Choroid plexus epithelial cell (primary cell): ENCODE data around the gene ACTN2.

Experiments used
- DNase-seq: peaks from one replicate; pipeline ENCODE4 v3.0.0-alpha.2; 2010; ENCODE audit warnings: low read depth
- H3K4me3 ChIP-seq: 2 replicates; pipeline ENCODE4 v1.5.1; 2011; ENCODE audit warnings: low read depth, mild to moderate bottlenecking, control low read depth, low read length, moderate library complexity
- CTCF ChIP-seq: conservative IDR thresholded peaks from 2 replicates; pipeline ENCODE4 v1.5.1; 2011; ENCODE audit warnings: low read depth, mild to moderate bottlenecking, control low read depth, inconsistent platforms, low read length, moderate library complexity

Gene ACTN2

GRCh38 chr1:236779312-236779711, 93.0 kb downstream of the ACTN2 start:
- H3K4me3 ChIP-seq = no peak overlapping the region
- no peak for TF ChIP-seq CTCF
- DNase-seq = no peak

- no peak overlapping the region for H3K4me3 ChIP-seq
- no peak for TF ChIP-seq CTCF
Observed at GRCh38 chr1:236785477-236785876, 99.2 kb downstream of the ACTN2 start.

GRCh38 chr1:236786453-236786852, 100.2 kb downstream of the ACTN2 start:
- DNase-seq = no peak
- no peak overlapping the region for H3K4me3 ChIP-seq
- no peak for TF ChIP-seq CTCF

More at GRCh38 chr1:236785477-236785876, 99.2 kb downstream of the ACTN2 start:
- DNase-seq = no peak

GRCh38 chr1:236794585-236795034, 108.3 kb downstream of the ACTN2 start:
- no peak for DNase-seq
- peak overlapping the region; percentile 98 for H3K4me3 ChIP-seq
- no peak for TF ChIP-seq CTCF

- DNase-seq = peak; percentile 98
- no peak for TF ChIP-seq CTCF
- peak within 1 kb of the TSS; percentile 98 for H3K4me3 ChIP-seq
Observed at GRCh38 chr1:236795035-236795756, 108.9 kb downstream of the ACTN2 start, which contains the start of gene MTR. Gene MTR, plus strand, starts transcription at chr1:236795292. Its CDS starts 412 bp downstream, at chr1:236795704.

GRCh38 chr1:236795757-236796667, 109.7 kb downstream of the ACTN2 start:
- DNase-seq = peak; percentile 72
- TF ChIP-seq CTCF = no peak
- H3K4me3 ChIP-seq = peak overlapping the region; percentile 98
